GM18517 (cell line): ENCODE results near the gene WDR7.
A peak's percentile ranks its signal among the peaks of the same experiment; 100 is the strongest.

Experiments
- ATAC-seq: cut with Tn5 transposase; IDR thresholded peaks from one replicate; pipeline ENCODE4 v1.9.1; 2021; ENCODE audit warnings: mild to moderate bottlenecking, moderate library complexity; ENCODE audit not compliant: unreplicated experiment

WDR7 gene

DNA sequence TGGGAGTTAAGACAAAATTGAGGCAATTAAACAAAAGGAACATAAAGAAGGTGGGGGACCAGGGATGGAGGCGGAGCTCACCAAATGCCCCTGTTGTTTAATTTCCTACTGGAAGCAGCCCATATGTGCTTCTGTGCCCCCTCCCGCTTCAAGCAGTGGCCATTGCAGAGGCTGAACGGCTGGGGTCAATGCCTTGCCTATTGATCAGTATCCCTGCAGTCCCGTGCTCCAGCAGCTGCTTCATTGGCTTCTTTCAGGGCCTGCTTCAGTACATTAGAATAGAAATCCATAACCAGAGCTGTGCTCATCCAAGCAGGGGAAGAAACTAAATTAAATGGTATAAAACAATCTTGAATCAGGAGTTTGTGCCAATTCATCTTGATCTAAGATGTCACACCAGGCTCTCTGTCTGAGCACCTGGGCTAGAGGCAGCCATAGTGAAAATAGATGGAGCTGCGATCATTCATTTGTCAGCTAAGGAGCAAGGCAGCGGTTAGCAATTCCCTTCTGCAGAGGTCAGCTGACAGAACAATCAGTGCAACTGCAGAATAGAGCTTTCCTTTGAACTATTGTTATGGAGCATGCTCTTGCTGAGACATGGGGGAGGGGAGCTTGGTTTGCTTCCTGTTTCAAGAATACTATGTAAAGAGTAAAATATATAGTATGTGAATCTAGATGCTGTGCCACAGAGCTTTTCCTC is 222.4 kb downstream of the WDR7 start:
- ATAC-seq: no peak

DNA sequence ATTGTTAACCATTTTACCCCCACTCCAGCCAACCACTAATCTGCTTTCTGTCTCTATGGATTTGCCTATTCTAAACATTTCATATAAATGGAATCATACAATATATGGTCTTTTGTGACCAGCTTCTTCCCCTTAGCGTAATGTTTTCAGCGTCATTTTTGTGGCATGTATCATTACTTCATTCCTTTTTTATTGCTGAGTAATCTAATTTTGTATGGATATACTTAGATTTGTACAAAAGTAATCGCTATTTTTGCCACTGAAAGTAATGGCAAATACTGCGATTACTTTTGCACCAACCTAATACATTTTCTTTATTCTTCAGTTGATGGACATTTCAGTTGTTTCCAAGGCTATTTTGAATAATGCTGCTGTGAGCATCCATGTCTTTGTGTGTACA is 227.6 kb downstream of the WDR7 start:
- ATAC-seq: no peak

- ATAC-seq: no peak
Observed at GRCh38 chr18:56884511-56884910, 233.4 kb downstream of the WDR7 start.

DNA sequence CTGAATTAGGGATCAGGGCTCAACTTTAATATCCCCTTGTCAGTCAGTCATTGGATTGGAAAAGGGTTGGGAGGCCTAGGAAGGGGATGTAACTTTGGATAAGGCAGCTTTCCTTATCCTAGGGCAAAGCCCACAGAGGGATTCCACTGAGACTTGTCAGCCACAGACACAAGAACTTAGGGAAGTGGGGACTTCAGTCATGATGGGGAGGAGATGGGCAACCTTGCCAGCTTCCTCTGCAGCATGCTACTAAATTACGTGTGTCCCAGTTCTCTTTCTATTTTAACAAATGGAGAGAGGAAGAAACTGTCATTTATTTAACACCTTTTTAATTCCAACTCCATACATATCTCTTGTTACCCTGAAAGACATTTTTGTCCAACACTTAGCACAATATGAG is 237.8 kb downstream of the WDR7 start:
- no peak for ATAC-seq

- no peak for ATAC-seq
Observed at GRCh38 chr18:56889621-56890020, 238.5 kb downstream of the WDR7 start.

DNA sequence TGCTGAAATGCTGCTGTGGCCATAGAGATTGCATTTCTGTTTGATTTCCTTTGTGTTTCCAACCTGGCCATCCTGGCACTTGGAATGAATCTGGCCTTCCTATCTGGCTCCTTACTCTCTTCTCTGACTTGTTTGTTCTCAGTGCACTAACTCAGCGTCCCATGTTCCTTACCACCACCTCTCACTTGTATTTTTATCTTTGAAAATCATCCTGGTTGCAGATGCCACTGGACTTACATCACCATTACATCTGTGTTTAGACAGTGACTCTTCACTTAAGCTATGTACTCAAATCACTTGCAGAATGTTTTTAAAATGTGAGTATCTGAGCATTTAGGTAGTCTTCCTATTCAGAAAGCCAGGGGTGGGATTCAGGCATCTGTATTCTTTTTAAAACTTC is 239.5 kb downstream of the WDR7 start:
- ATAC-seq: no peak

DNA sequence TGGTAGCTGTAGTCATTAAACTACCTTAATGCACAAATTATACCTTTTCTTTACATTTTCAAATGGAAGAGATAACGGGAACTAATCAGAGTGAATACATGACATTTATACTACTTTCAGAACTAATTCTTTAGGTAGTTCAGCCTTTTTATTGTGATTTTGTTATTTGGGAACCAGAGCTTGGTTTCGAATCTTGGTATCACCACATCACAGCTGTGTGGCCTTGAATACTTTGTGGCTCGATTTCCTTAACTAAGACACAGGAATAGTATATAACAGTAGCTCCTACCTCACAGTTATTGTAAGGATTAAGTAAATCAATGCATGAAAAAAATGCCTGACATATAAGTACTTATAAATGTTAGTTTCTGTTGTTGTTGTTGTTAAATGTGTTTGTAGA is 240.0 kb downstream of the WDR7 start:
- no peak for ATAC-seq

GRCh38 chr18:56891870-56892269 is 240.7 kb downstream of the WDR7 start:
- no peak for ATAC-seq

DNA sequence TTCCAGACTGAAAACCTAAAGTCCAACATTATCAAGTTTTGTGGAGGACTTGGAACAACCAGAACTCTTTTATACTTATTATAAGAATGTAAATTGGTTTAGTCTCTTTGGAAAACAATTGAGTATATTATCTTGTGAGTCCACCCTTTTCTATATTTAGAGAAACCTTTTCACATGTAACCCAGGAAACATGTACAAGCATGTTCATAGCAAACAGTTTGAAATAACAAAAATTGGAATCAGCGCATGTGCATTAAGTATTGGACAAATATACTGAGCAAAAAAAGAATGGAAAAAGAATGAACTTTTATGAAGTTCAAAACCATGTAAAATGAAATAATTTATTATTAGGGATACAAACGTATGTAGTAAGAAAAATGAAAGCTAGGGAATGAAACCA is 246.0 kb downstream of the WDR7 start:
- no peak for ATAC-seq

DNA sequence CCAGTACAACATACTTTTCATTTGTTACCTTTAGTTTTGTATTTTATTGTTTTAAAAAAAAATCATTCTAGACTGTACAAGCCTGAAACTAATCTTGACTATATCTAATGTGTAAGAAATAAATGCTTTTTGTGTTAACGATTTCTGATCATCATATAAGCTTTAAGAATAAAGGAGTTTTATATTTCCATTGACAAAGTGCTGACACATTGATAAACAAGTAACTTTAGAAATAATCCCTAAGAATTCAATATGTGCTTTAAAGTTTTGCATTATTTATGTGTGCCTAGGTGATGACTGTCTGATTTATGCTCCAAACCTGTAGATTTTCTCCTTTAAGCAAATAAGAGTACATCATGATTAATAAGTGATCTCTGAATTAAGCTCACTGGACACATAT is 248.5 kb downstream of the WDR7 start:
- no peak for ATAC-seq

DNA sequence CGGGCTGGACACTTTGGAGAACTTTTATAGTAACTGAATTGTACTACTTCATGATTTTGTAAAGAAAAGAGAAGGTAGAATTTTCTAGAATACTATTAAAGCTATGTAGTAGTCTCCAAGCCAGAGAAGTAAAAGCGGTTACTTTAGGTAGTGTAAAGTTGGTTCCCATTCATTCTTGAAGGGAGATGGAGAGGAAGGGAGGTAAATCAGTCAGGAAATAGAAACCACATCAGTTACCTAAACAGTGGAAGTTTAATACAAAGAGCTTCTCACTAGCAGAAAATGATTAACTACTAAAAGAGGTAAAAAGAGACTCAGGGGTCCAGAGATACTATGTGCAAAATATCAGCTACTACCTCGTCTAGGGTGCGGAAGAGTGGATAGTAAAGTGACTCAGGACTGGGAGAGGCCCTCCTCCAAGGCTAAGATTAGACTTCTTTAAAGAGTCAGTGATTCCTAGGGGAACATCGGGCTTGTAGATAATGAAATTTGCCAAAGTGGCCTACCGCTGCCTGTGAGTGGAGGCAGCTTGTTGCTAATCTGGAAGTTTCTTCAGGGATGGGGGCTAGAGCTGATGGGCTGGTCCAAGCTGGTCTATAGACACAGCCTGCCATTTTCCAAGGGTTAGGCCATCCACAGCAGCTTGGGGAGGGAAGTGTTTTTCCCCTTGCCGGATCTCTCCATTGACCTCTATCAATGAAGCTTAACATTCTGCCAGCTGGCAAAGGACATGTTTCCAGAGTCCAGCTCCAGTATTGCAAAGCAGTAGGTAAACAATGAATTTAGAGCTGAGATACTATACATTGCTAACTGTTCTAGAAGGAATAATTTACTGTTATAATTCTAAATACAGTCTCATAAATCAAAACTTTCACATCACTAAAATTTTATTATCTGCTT is 249.3 kb downstream of the WDR7 start:
- no peak for ATAC-seq

DNA sequence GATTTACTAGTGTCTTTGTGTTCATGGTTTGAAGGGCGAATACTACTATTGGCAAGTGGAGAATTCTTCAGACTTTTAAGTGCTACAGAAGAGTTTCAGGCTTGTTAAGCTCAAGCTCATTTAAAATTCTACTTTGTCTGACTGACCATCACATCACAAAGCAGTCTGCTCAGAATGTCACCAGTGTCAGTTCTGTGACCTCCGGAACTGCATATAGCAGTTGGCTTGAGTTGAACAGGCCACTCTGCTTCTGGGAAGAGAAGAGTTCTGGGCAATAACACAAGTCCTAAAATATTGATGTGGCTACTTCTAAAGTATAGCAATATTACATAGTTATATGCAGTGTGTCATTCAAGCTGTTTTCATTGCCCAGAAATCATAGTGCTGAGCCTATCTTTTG is 250.8 kb downstream of the WDR7 start:
- ATAC-seq: no peak

DNA sequence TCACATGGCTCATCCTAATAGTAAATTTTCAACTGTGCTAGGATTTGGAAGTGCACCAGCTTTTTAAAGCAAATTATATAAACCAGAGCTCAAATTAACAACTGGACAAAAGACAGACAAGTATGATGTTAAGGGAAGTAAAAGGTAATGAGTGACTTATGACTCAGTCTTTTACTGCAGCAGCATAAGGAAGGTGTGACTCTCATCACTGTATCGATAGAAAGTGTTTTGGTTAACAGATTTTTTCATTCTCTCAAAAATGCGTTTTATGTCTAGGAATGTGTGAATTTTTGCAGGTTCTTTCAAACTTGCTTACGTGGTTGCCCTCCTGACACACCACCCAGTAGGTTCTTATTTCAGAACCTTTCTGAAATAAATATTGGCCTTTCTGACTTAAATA is 251.5 kb downstream of the WDR7 start:
- no peak for ATAC-seq

GRCh38 chr18:56903686-56904085 is 252.5 kb downstream of the WDR7 start:
- ATAC-seq: no peak

DNA sequence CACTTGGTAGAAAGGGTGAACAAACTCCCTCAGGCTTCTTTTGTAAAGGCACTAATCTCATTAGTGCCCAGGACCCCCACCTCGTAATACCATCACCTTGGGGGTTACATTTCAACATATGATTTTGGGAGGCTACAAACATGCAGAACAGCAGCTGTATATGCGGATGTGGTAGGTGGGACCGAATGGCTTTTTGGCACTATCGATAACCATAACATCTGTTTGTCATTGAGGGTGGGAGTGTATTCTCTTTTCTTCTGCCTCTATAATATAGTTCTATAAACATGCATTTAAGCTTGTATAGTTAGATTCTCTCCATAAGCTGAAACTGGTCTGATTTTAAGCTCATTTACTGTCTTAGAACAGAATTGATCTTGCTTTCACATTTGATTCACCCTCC is 256.6 kb downstream of the WDR7 start:
- ATAC-seq: no peak

- no peak for ATAC-seq
Observed at GRCh38 chr18:56910237-56910636, 259.1 kb downstream of the WDR7 start.

DNA sequence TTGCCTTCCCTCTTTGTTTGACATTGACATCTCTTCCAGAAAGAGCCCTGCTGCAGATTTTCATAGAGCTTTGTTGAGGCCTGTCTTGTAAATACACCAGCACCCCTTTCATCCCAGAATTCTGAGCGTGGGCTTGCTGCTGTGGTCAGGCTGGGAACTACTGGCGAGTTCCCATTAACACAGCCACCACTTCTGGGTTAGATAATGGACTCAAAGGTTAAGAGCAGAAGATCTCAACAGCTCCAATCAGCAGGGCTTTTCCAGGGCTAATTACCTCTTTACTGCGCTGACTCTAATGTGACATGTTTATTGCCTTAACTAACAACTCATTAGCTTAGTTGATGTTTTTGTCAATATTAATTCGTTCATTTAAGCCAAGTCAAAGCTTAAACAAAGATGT is 259.8 kb downstream of the WDR7 start:
- no peak for ATAC-seq

GRCh38 chr18:56913941-56914340 is 262.8 kb downstream of the WDR7 start:
- ATAC-seq: no peak

GRCh38 chr18:56919190-56919589 is 268.0 kb downstream of the WDR7 start:
- no peak for ATAC-seq

- ATAC-seq: peak; percentile 93
Observed at GRCh38 chr18:56921896-56922480, 270.8 kb downstream of the WDR7 start.

- no peak for ATAC-seq
Observed at GRCh38 chr18:56926734-56927133, 275.6 kb downstream of the WDR7 start.

DNA sequence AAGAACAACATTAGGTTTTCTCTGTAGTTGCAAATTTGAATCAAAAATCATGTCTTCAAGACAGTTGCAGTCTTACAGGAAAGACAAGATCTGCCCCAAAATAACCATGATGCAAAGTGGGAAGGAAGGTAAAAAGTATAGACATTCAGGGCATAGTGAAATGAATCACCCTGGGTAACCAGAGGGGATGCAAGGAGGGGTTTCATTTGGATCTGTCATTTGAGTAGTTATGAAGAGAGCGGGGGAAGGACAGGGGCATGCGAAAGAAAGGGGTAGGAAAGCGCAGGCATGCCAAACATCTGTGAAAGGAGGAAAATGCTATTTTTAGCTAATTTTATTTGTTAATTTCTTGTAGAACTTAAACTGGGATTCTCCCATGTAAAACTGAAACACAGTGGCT is 276.6 kb downstream of the WDR7 start:
- ATAC-seq: no peak
